BLaER1 (cell line): Measurements from ENCODE around the gene DPH5.
A peak's percentile ranks its signal among the peaks of the same experiment; 100 is the strongest.

Experiments used
- H3K27ac ChIP-seq: shearing (Covaris generic); formaldehyde crosslinking; 2 replicates; pipeline ENCODE4 v1.8.1; 2022
- H3K27me3 ChIP-seq: shearing (Covaris generic); formaldehyde crosslinking; 2 replicates; pipeline ENCODE4 v1.8.1; 2022
- H3K36me3 ChIP-seq: shearing (Covaris generic); formaldehyde crosslinking; 2 replicates; pipeline ENCODE4 v1.8.1; 2022
- H3K4me1 ChIP-seq: shearing (Covaris generic); formaldehyde crosslinking; 2 replicates; pipeline ENCODE4 v1.8.1; 2022
- H3K4me2 ChIP-seq: shearing (Covaris generic); formaldehyde crosslinking; 2 replicates; pipeline ENCODE4 v1.8.1; 2022
- H3K4me3 ChIP-seq: shearing (Covaris generic); formaldehyde crosslinking; 2 replicates; pipeline ENCODE4 v1.8.1; 2022
- H3K9ac ChIP-seq: shearing (Covaris generic); formaldehyde crosslinking; 2 replicates; pipeline ENCODE4 v1.8.1; 2022
- H3K9me3 ChIP-seq: shearing (Covaris generic); formaldehyde crosslinking; 2 replicates; pipeline ENCODE4 v1.8.1; 2022
- H4K20me1 ChIP-seq: shearing (Covaris generic); formaldehyde crosslinking; 2 replicates; pipeline ENCODE4 v1.8.1; 2022
- Cebpa-rat ChIP-seq: shearing (Covaris generic); IDR thresholded peaks from 2 replicates; pipeline ENCODE4 v1.8.1; 2022

Gene DPH5

GRCh38 chr1:101017448-101017847, 8.1 kb downstream of the DPH5 start:
- no peak overlapping the region for H3K27ac ChIP-seq
- H3K27me3 ChIP-seq: no peaks in the 10 kb centered on the region
- no peaks in the 10 kb centered on the region for H4K20me1 ChIP-seq
- no peak for TF ChIP-seq Cebpa-rat
- no peak overlapping the region for H3K4me3 ChIP-seq
- H3K4me2 ChIP-seq: no peak overlapping the region
- peaks cover 73% of the 10 kb centered on the region for H3K36me3 ChIP-seq
- H3K9me3 ChIP-seq: no peaks in the 10 kb centered on the region; the same call in 1 of the 2 replicates
- no peaks in the 10 kb centered on the region for H3K4me1 ChIP-seq
- no peak overlapping the region for H3K9ac ChIP-seq

- Histone ChIP-seq H3K27ac (no peak overlapping the region), H3K27me3 (no peaks in the 10 kb centered on the region), H3K4me1 (no peaks in the 10 kb centered on the region), H3K9ac (no peak overlapping the region), H3K9me3 (no peaks in the 10 kb centered on the region; the same call in 1 of the 2 replicates), H3K4me2 (no peak overlapping the region), H4K20me1 (no peaks in the 10 kb centered on the region), H3K4me3 (no peak overlapping the region), H3K36me3 (peaks cover 59% of the 10 kb centered on the region)
- no peak for TF ChIP-seq Cebpa-rat
Observed at GRCh38 chr1:101013776-101014175, 11.8 kb downstream of the DPH5 start.

GRCh38 chr1:101008229-101008834, 17.3 kb downstream of the DPH5 start:
- Histone ChIP-seq H3K9ac (no peak overlapping the region), H3K4me3 (no peak overlapping the region), H3K9me3 (no peaks in the 10 kb centered on the region), H4K20me1 (no peaks in the 10 kb centered on the region), H3K4me2 (no peak overlapping the region), H3K4me1 (0 out of 2 replicates have a peak, but pooled peaks cover 7% of the 10 kb centered on the region), H3K27me3 (no peaks in the 10 kb centered on the region), H3K27ac (no peak overlapping the region), H3K36me3 (peaks cover 20% of the 10 kb centered on the region; the same call in 1 of the 2 replicates)
- no peak for TF ChIP-seq Cebpa-rat

DNA sequence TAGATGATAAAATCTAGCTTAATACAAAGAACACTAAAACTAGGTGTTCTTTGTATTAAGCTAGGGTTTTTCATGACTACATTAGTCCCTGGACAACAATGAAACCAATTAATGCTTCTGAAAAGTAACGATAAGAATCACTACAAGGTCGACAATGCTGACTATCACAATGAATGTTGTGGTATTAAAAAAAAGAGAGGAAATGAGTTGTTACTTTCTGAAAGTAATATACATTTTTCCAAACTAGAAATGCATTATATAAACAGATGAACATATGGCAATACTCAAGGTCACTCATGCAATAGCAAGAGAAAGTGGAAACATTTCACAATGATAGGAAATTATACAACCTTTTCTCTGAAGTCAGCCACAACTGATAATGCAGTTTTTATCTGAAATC, 19.0 kb downstream of the DPH5 start:
- H4K20me1 ChIP-seq: no peaks in the 10 kb centered on the region
- H3K9ac ChIP-seq: no peak overlapping the region
- no peaks in the 10 kb centered on the region for H3K27me3 ChIP-seq
- no peak overlapping the region for H3K27ac ChIP-seq
- H3K4me3 ChIP-seq: no peak overlapping the region
- no peak for TF ChIP-seq Cebpa-rat
- peaks cover 12% of the 10 kb centered on the region; the same call in 1 of the 2 replicates for H3K36me3 ChIP-seq
- H3K4me2 ChIP-seq: no peak overlapping the region
- H3K9me3 ChIP-seq: no peaks in the 10 kb centered on the region
- peaks cover 21% of the 10 kb centered on the region for H3K4me1 ChIP-seq

- Histone ChIP-seq H3K36me3 (peaks cover 16% of the 10 kb centered on the region), H3K27ac (no peak overlapping the region), H3K4me2 (no peak overlapping the region)
Observed at GRCh38 chr1:101005871-101006270, 19.7 kb downstream of the DPH5 start.

DNA sequence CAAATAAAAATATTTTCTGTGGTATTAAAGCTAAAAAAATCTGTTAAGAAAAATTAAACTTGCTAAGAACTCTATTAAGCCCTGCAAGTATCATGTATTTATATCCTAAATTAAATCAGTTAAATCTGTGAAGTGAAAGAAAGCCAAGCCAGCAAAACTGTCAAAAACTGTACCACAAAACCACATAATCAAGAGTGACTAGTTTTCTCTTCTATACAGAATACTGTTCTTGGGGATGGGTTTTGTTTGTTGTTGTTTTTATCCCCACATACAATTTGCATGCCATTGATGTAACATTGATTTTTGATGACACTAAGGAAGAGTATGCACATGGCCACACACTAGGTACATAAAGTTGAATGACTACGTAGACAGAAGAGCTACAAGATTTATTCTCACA, 20.4 kb downstream of the DPH5 start:
- peaks cover 23% of the 10 kb centered on the region for H3K36me3 ChIP-seq
- no peak overlapping the region for H3K9ac ChIP-seq
- H3K9me3 ChIP-seq: no peaks in the 10 kb centered on the region
- H3K27ac ChIP-seq: no peak overlapping the region
- H4K20me1 ChIP-seq: no peaks in the 10 kb centered on the region
- no peaks in the 10 kb centered on the region for H3K27me3 ChIP-seq
- H3K4me2 ChIP-seq: no peak overlapping the region
- TF ChIP-seq Cebpa-rat: no peak
- peaks cover 21% of the 10 kb centered on the region for H3K4me1 ChIP-seq
- no peak overlapping the region for H3K4me3 ChIP-seq

More at GRCh38 chr1:101005871-101006270, 19.7 kb downstream of the DPH5 start:
- no peak overlapping the region for H3K9ac ChIP-seq
- H3K4me3 ChIP-seq: no peak overlapping the region
- H3K4me1 ChIP-seq: peaks cover 21% of the 10 kb centered on the region
- no peaks in the 10 kb centered on the region for H3K9me3 ChIP-seq
- H3K27me3 ChIP-seq: no peaks in the 10 kb centered on the region
- TF ChIP-seq Cebpa-rat: no peak
- H4K20me1 ChIP-seq: no peaks in the 10 kb centered on the region

DNA sequence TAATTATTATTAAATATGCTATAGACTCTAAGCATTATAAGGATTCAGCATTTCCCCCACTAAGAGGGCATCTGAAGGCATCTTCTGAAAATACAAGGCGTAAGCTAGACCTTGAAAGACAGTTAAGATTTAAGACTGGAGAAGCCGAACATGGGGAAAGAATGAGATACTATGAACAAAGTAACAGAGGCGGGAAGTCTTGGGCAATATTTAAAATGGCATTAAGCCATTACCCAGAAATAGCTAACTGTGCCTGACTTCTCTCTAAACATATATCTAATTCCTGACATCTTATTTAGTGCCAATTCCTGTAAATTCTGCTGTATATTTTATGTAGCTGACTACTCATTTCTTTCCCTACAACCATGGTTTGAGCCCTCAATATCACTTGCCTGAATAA, 20.9 kb downstream of the DPH5 start:
- Histone ChIP-seq H3K4me1 (peaks cover 21% of the 10 kb centered on the region), H3K9ac (no peak overlapping the region), H3K36me3 (peaks cover 25% of the 10 kb centered on the region), H3K27me3 (no peaks in the 10 kb centered on the region), H3K27ac (no peak overlapping the region), H4K20me1 (no peaks in the 10 kb centered on the region), H3K4me3 (no peak overlapping the region), H3K9me3 (no peaks in the 10 kb centered on the region), H3K4me2 (no peak overlapping the region)
- no peak for TF ChIP-seq Cebpa-rat

GRCh38 chr1:101004061-101004460, 21.5 kb downstream of the DPH5 start:
- H3K4me1 ChIP-seq: peaks cover 21% of the 10 kb centered on the region
- no peak for TF ChIP-seq Cebpa-rat
- H3K9ac ChIP-seq: no peak overlapping the region
- no peak overlapping the region for H3K4me2 ChIP-seq
- H4K20me1 ChIP-seq: no peaks in the 10 kb centered on the region
- no peak overlapping the region for H3K27ac ChIP-seq
- H3K27me3 ChIP-seq: no peaks in the 10 kb centered on the region
- H3K36me3 ChIP-seq: peaks cover 26% of the 10 kb centered on the region
- H3K9me3 ChIP-seq: no peaks in the 10 kb centered on the region
- no peak overlapping the region for H3K4me3 ChIP-seq

DNA sequence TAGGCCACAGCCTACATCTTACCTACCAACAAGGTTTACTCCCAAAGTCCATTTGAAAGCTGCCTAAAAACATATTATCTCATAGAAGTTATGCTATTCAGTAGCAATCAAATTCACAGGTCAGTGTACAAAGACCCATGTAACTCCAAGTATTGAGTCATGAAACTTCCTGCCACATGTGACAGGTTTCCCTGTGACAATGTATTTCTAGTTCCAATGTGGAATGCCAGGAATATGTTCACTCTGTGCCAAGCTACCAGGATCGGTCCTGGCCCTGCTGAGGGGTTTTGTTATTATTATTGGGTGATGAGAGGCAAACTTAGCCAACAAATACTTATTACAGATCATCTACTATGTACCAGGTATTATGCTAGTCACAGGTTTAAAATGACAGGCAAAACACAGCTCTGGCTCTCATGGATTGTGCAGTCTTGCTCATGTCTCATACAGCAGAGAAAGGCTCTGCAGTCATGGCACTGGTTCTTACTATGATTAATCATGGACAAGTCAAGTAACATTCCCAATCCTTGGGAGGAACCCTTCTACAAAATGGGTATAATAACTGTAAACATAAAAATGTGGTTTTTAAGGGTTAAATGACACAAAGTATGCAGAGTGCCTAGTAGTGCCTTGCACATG, 22.5 kb downstream of the DPH5 start:
- Histone ChIP-seq H3K27me3 (no peaks in the 10 kb centered on the region), H3K4me2 (peak overlapping the region; percentile 57), H4K20me1 (no peaks in the 10 kb centered on the region), H3K27ac (no peak overlapping the region), H3K4me1 (peaks cover 21% of the 10 kb centered on the region), H3K9me3 (no peaks in the 10 kb centered on the region), H3K9ac (no peak overlapping the region), H3K4me3 (no peak overlapping the region), H3K36me3 (peaks cover 29% of the 10 kb centered on the region)
- no peak for TF ChIP-seq Cebpa-rat

DNA sequence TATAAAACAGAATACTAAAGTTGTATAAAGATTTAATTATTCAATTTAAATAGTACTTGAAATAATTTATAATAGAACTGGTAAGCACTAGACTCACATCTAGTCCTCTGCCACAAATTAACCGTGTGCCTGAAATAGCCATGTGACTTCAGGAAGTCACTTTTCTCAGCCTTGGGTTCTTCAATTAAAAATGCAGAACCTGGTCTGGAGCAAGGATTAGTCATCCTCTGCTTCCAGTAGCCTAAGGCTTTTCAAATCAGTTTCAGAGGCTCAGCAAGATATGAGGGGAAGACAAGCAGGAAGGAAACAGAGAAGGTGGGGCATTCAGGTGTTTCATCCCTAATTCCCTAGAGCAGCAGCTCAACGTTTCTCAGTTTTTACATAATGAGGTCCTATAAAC, 23.0 kb downstream of the DPH5 start:
- Histone ChIP-seq H3K36me3 (peaks cover 35% of the 10 kb centered on the region), H4K20me1 (no peaks in the 10 kb centered on the region), H3K27ac (no peak overlapping the region), H3K4me3 (no peak overlapping the region), H3K4me2 (peak overlapping the region; percentile 57), H3K9ac (no peak overlapping the region), H3K4me1 (peaks cover 21% of the 10 kb centered on the region), H3K27me3 (no peaks in the 10 kb centered on the region), H3K9me3 (no peaks in the 10 kb centered on the region)
- no peak for TF ChIP-seq Cebpa-rat
